ENCODE measurements around the gene C8A.

Gene C8A

DNA sequence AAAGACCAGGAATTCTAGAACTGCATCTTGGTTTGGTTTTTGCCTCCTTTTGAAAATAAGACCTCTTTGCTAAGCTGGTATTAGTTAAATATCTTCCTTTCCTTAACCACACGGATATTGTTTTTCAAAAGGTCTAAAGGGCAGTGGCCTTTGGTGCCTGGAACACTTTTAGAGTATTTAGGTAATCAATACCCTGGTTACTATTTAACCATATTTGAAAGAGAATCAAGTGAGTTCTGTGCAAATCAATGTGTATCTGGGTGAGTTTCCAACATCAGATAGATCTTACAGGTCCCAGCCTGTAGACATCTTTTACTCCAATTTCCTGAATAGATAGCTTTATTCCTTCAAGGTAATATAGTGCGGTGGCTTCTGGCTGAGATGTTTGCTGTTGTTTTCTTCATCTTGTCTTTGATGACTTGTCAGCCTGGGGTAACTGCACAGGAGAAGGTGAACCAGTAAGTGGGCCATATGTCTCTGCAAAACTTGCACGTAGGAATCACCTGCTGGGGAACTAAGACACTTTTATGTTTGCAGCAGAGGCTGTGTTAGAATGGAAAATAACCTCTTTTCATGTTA lies at the start of gene C8A:
Gene C8A, plus strand, starts transcription at position 277 of the 579 bp plus-strand sequence. Its CDS starts 105 bp downstream, at position 382.
- Histone ChIP-seq H3K4me1 (ENCODE audit: control insufficient read depth, insufficient read depth, low read length) (no peaks in the 10 kb centered on the region), H3K36me3 (ENCODE audit: control insufficient read depth, insufficient read depth, low read length) (no peaks in the 10 kb centered on the region), H3K4me3 (ENCODE audit: low read depth, low read length) (no peak within 1 kb of the TSS), H3K9ac (ENCODE audit: low read length) (no peak within 1 kb of the TSS), H3K9me3 (ENCODE audit: control insufficient read depth, insufficient read depth, low read depth, low read length) (no peaks in the 10 kb centered on the region), H3K27me3 (ENCODE audit: control insufficient read depth, insufficient read depth, low read length) (no peaks in the 10 kb centered on the region), H3K27ac (ENCODE audit: low read depth, low read length) (no peak within 1 kb of the TSS)

DNA sequence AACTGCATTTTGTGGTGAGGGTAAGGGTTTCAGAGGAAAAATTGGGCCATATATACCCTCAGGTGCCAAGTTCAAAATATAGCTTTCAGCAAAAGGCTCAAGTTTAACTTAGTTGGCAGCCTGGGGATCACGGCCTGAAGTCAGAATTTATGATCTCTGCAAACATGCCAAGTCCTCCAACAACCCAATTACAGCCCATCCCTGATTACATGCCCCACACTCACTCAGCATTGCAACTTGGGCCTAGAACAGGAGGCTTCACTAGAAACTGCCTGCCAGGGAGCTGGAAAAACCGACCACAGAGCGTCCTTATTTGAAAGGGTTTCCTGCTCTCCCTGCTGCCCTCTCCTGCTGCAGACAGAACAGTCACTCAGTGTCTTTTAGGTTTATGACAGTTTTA lies 47.8 kb upstream of the C8A start:
- Histone ChIP-seq H3K27me3 (ENCODE audit: control insufficient read depth, insufficient read depth, low read length) (no peaks in the 10 kb centered on the region), H3K4me1 (ENCODE audit: control insufficient read depth, insufficient read depth, low read length) (peaks cover 5% of the 10 kb centered on the region; the same call in 1 of the 2 replicates), H3K36me3 (ENCODE audit: control insufficient read depth, insufficient read depth, low read length) (no peaks in the 10 kb centered on the region), H3K27ac (ENCODE audit: low read depth, low read length) (no peak overlapping the region), H3K9me3 (ENCODE audit: control insufficient read depth, insufficient read depth, low read depth, low read length) (no peaks in the 10 kb centered on the region), H3K9ac (ENCODE audit: low read length) (no peak overlapping the region), H3K4me3 (ENCODE audit: low read depth, low read length) (no peak overlapping the region)

DNA sequence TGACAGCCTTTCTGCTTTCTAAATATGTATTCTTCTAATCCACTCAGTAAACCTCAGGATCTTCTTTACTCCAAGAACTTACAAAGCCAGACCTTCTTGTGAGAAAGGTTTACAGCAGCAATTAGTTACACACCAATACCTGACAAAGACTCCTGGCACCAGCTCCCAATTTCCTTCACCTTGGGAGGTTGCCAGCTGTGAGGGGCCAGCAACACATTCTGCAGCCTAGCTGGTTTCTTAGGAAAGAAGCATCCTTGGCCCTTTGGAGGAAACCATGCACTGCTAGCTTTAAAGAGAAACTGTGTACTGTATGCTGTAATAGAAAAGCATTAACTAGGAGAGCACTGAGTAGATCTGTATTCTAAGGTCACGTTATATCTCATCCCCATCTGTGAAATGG lies 46.2 kb upstream of the C8A start:
- H3K9me3 ChIP-seq (ENCODE audit: control insufficient read depth, insufficient read depth, low read depth, low read length) = no peaks in the 10 kb centered on the region
- no peak overlapping the region for H3K9ac ChIP-seq (ENCODE audit: low read length)
- H3K4me1 ChIP-seq (ENCODE audit: control insufficient read depth, insufficient read depth, low read length) = peaks cover 7% of the 10 kb centered on the region; the same call in 1 of the 2 replicates
- no peaks in the 10 kb centered on the region for H3K36me3 ChIP-seq (ENCODE audit: control insufficient read depth, insufficient read depth, low read length)
- H3K27ac ChIP-seq (ENCODE audit: low read depth, low read length) = no peak overlapping the region
- H3K4me3 ChIP-seq (ENCODE audit: low read depth, low read length) = no peak overlapping the region
- no peaks in the 10 kb centered on the region for H3K27me3 ChIP-seq (ENCODE audit: control insufficient read depth, insufficient read depth, low read length)

DNA sequence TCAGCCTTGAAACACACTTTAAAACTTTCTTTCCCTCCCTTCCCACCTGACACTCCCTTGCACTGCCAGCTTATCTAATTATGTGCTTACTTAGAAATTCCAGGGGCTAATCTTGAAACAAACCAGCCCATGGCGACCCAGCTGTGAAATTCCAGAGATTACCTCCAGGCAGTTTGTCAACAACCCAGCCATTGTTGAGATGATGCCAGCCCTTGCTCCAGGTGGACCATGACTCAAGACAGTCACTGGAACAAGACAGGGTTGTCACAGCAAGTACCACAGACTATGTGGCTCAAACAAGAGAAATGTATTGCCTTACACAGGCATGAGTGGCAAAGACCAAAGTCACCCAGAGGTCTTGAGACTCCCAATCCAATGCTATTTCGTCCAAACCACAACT lies 43.3 kb upstream of the C8A start:
- H3K4me3 ChIP-seq (ENCODE audit: low read depth, low read length) = no peak overlapping the region

DNA sequence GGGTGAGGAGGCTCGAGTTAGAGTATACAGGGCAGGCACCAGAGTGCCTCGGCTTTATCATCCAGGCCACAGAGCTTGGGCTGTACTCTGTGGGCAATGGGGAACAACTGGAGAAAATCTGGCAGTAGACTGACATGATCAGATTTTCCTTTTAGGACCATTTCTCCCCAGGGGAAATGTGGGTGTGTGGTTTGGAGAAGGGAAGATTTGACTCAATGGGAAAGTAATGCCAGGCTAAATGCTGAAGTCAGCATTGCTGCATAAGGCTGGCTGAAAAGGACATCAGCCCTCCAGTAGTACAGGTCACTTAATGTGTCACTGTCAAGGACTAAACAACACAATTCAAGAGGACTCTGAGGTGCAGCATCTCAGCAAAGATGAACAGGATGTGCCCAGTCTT lies 40.4 kb upstream of the C8A start:
- H3K27me3 ChIP-seq (ENCODE audit: control insufficient read depth, insufficient read depth, low read length) = no peaks in the 10 kb centered on the region
- H3K9ac ChIP-seq (ENCODE audit: low read length) = no peak overlapping the region
- no peaks in the 10 kb centered on the region for H3K36me3 ChIP-seq (ENCODE audit: control insufficient read depth, insufficient read depth, low read length)
- no peak overlapping the region for H3K27ac ChIP-seq (ENCODE audit: low read depth, low read length)
- H3K9me3 ChIP-seq (ENCODE audit: control insufficient read depth, insufficient read depth, low read depth, low read length) = no peaks in the 10 kb centered on the region
- H3K4me3 ChIP-seq (ENCODE audit: low read depth, low read length) = no peak overlapping the region
- H3K4me1 ChIP-seq (ENCODE audit: control insufficient read depth, insufficient read depth, low read length) = peaks cover 19% of the 10 kb centered on the region

More for the DNA sequence above, 43.3 kb upstream of the C8A start:
- H3K27me3 ChIP-seq (ENCODE audit: control insufficient read depth, insufficient read depth, low read length) = no peaks in the 10 kb centered on the region
- no peaks in the 10 kb centered on the region for H3K36me3 ChIP-seq (ENCODE audit: control insufficient read depth, insufficient read depth, low read length)
- H3K9ac ChIP-seq (ENCODE audit: low read length) = no peak overlapping the region
- peaks cover 7% of the 10 kb centered on the region; the same call in 1 of the 2 replicates for H3K4me1 ChIP-seq (ENCODE audit: control insufficient read depth, insufficient read depth, low read length)
- H3K27ac ChIP-seq (ENCODE audit: low read depth, low read length) = no peak overlapping the region
- H3K9me3 ChIP-seq (ENCODE audit: control insufficient read depth, insufficient read depth, low read depth, low read length) = no peaks in the 10 kb centered on the region

DNA sequence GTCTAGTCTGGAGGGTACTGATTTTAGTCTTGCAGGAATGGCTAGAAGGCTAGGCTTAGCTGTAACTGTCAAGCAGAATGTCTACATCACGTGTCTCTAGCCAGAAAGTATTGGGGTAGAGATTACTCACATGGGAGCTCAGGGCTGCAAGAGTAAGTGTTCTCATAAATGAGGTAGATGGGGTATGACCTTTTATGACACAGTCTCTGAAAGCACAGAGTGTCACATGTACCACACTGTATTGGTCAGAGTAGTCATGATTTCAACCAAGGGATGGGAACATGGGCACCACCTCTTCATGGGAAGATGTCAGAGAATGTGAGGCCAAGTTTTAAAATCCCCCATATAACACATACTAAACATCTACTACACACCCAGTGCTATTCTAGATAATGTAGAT lies 38.3 kb upstream of the C8A start:
- Histone ChIP-seq H3K9me3 (ENCODE audit: control insufficient read depth, insufficient read depth, low read depth, low read length) (no peaks in the 10 kb centered on the region), H3K27ac (ENCODE audit: low read depth, low read length) (no peak overlapping the region), H3K4me3 (ENCODE audit: low read depth, low read length) (no peak overlapping the region)

DNA sequence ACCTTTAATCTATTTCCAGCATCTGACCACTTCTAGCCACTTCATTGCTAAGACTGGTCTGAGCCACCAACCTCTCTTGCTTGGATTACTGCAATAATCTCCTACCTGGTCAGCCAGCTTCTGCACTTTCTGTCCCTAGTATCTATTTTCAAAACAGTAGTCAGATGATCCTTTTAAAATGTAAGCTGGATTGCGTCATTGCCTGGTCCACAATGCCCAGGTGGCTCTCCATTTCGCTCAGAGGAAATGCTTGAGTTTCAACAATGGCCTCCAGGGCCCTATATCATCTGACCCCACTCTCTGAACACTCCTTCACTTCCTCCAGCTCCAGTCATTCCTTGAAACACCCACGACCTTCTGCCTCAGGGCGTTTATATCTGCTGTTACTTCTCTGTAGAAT lies 37.7 kb upstream of the C8A start:
- no peak overlapping the region for H3K9ac ChIP-seq (ENCODE audit: low read length)
- H3K9me3 ChIP-seq (ENCODE audit: control insufficient read depth, insufficient read depth, low read depth, low read length) = no peaks in the 10 kb centered on the region
- no peak overlapping the region for H3K27ac ChIP-seq (ENCODE audit: low read depth, low read length)
- peaks cover 34% of the 10 kb centered on the region for H3K4me1 ChIP-seq (ENCODE audit: control insufficient read depth, insufficient read depth, low read length)
- no peaks in the 10 kb centered on the region; the same call in 1 of the 2 replicates for H3K27me3 ChIP-seq (ENCODE audit: control insufficient read depth, insufficient read depth, low read length)
- H3K36me3 ChIP-seq (ENCODE audit: control insufficient read depth, insufficient read depth, low read length) = no peaks in the 10 kb centered on the region
- no peak overlapping the region for H3K4me3 ChIP-seq (ENCODE audit: low read depth, low read length)

More for the DNA sequence above, 38.3 kb upstream of the C8A start:
- no peak overlapping the region for H3K9ac ChIP-seq (ENCODE audit: low read length)
- no peaks in the 10 kb centered on the region for H3K27me3 ChIP-seq (ENCODE audit: control insufficient read depth, insufficient read depth, low read length)
- H3K4me1 ChIP-seq (ENCODE audit: control insufficient read depth, insufficient read depth, low read length) = peaks cover 37% of the 10 kb centered on the region
- H3K36me3 ChIP-seq (ENCODE audit: control insufficient read depth, insufficient read depth, low read length) = no peaks in the 10 kb centered on the region

DNA sequence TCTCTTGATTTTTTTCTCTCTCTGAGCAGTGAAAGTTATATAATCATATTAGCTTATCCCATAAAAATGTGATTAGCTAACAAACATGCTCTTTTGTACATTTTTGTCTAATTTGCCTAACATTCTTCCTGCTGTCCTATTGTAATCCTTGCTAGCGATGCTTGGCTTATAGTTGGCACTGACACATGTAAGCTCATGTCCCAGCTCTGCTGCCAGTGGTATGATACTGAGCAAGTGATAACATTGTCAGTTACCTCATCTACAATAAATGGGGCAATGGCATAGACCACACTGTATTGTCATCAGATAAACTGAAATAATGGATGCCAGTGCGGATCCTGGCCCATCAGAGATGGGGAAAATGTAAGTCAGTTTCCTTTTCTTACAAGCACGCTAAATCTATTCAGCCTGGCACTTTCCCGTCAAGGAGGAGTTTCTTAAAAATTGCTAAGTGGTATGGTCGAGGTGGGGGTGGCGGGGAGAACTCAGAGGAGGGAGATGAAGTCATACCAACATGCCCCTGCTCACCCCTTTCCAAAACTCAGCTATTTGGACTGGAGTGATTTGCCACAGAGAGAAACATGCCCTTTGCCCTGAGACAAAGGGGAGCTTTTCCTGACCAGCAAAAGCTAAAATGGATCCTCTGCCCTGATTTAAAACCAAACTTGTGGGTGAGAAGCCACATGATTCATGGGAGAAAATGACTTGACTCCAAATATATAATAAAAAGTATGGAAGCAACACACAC lies 36.7 kb upstream of the C8A start:
- Histone ChIP-seq H3K36me3 (ENCODE audit: control insufficient read depth, insufficient read depth, low read length) (no peaks in the 10 kb centered on the region), H3K27me3 (ENCODE audit: control insufficient read depth, insufficient read depth, low read length) (no peaks in the 10 kb centered on the region; the same call in 1 of the 2 replicates), H3K9ac (ENCODE audit: low read length) (no peak overlapping the region), H3K4me3 (ENCODE audit: low read depth, low read length) (no peak overlapping the region), H3K9me3 (ENCODE audit: control insufficient read depth, insufficient read depth, low read depth, low read length) (no peaks in the 10 kb centered on the region), H3K27ac (ENCODE audit: low read depth, low read length) (no peak overlapping the region), H3K4me1 (ENCODE audit: control insufficient read depth, insufficient read depth, low read length) (peaks cover 33% of the 10 kb centered on the region)

DNA sequence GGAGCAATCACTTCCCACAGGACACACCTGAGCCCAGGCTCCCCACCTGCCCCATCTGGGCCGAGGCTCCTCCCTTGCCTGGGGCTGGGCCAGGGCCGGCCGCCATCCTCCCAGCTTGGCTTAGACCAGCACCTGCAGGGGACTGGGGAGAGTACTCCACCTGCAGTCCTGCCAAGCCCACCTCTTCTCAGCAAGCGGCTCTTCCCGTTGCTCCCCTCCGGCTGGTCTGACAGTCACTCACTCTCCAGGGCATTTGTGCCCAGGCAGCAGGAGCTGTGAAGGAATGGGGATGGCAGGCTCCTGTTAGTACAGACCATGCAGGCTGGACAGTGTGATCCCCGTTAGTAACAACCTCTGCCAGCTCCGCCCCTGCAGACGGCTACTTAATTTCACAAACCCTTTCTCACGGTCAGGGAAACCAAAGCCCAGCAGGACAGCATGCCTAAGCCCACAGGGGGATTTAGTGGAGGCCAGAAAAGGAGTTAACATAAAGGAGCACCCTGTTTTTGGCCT lies 35.2 kb upstream of the C8A start, which contains the start of gene FYB2:
Gene FYB2, minus strand, starts transcription at position 18 of the 513 bp plus-strand sequence. CDS start 114 bp downstream, outside the sequence.
- Histone ChIP-seq H3K9me3 (ENCODE audit: control insufficient read depth, insufficient read depth, low read depth, low read length) (no peaks in the 10 kb centered on the region), H3K27ac (ENCODE audit: low read depth, low read length) (no peak within 1 kb of the TSS), H3K9ac (ENCODE audit: low read length) (no peak within 1 kb of the TSS), H3K4me1 (ENCODE audit: control insufficient read depth, insufficient read depth, low read length) (peaks cover 33% of the 10 kb centered on the region), H3K27me3 (ENCODE audit: control insufficient read depth, insufficient read depth, low read length) (no peaks in the 10 kb centered on the region; the same call in 1 of the 2 replicates), H3K36me3 (ENCODE audit: control insufficient read depth, insufficient read depth, low read length) (no peaks in the 10 kb centered on the region), H3K4me3 (ENCODE audit: low read depth, low read length) (peak within 1 kb of the TSS; percentile 22; the same call in 1 of the 2 replicates)

DNA sequence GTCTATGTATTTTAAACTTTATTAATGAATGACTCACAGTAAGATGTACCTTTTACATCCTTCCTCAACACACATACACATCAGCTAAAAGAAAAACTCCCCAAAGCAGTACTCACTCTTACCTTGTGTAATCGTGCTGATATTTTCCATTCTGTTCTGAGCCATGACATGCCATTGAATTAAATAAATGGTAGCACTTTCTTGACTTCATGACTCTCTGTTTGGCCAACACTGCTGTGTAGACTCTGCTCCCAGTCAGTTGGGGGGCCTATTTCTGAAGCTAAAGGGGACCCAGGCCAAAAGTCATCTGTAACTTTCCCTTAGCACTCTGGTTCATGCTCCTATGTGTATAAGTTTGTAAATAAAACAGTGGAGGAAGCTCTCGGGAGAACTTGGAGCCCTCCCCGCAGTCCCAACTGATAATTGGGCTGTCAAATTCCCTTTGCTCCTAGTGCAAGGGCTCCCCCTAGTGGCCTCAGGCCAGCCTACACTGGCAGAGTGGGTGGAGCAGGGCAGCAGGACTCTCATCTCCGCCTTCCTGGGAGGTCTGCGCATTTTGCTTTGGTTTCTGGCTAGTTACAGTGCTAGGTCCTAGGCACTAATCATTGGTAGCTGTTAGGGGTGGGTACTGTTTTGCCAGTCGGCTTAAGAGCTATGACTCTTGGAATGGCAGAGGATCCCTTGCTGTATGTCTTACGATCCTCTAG lies 33.7 kb upstream of the C8A start:
- no peaks in the 10 kb centered on the region for H3K9me3 ChIP-seq (ENCODE audit: control insufficient read depth, insufficient read depth, low read depth, low read length)
- no peak overlapping the region for H3K9ac ChIP-seq (ENCODE audit: low read length)
- no peaks in the 10 kb centered on the region for H3K36me3 ChIP-seq (ENCODE audit: control insufficient read depth, insufficient read depth, low read length)
- no peak overlapping the region for H3K27ac ChIP-seq (ENCODE audit: low read depth, low read length)
- H3K4me3 ChIP-seq (ENCODE audit: low read depth, low read length) = peak overlapping the region; percentile 19; the same call in 1 of the 2 replicates
- peaks cover 3% of the 10 kb centered on the region; the same call in 1 of the 2 replicates for H3K27me3 ChIP-seq (ENCODE audit: control insufficient read depth, insufficient read depth, low read length)
- H3K4me1 ChIP-seq (ENCODE audit: control insufficient read depth, insufficient read depth, low read length) = peaks cover 33% of the 10 kb centered on the region
